Measurements from ENCODE around the gene TMEM184B.

TMEM184B gene

GRCh38 chr22:38246046-38246658 is 26.7 kb downstream of the TMEM184B start:
- TF ChIP-seq ZFX (IDR thresholded peaks at IDR 0.05; ENCODE audit: borderline replicate concordance) (no peak), CTCF (IDR thresholded peaks at IDR 0.05) (no peak)
- no peak overlapping the region for H3K27ac ChIP-seq

GRCh38 chr22:38244106-38244505 is 28.7 kb downstream of the TMEM184B start:
- no peak overlapping the region for H3K27ac ChIP-seq
- TF ChIP-seq CTCF (IDR thresholded peaks at IDR 0.05), result no peak

- no peak overlapping the region for H3K27ac ChIP-seq
- TF ChIP-seq CTCF (IDR thresholded peaks at IDR 0.05), result no peak
- no peak for TF ChIP-seq ZFX (IDR thresholded peaks at IDR 0.05; ENCODE audit: borderline replicate concordance)
Observed at GRCh38 chr22:38243007-38243765, 29.6 kb downstream of the TMEM184B start.

GRCh38 chr22:38240734-38241252 is 32.0 kb downstream of the TMEM184B start:
- TF ChIP-seq CTCF (IDR thresholded peaks at IDR 0.05), result no peak
- TF ChIP-seq ZFX (IDR thresholded peaks at IDR 0.05; ENCODE audit: borderline replicate concordance), result no peak
- no peak overlapping the region; the same call in 1 of the 2 replicates for H3K27ac ChIP-seq

- H3K27ac ChIP-seq, result no peak overlapping the region
- TF ChIP-seq CTCF (IDR thresholded peaks at IDR 0.05), result 0 out of 2 replicates have a peak, but pooled peaks have one; percentile 8
- TF ChIP-seq ZFX (IDR thresholded peaks at IDR 0.05; ENCODE audit: borderline replicate concordance), result no peak
Observed at GRCh38 chr22:38239101-38239761, 33.6 kb downstream of the TMEM184B start.

- TF ChIP-seq ZFX (IDR thresholded peaks at IDR 0.05; ENCODE audit: borderline replicate concordance), result no peak
- TF ChIP-seq CTCF (IDR thresholded peaks at IDR 0.05), result no peak
- no peak overlapping the region for H3K27ac ChIP-seq
Observed at GRCh38 chr22:38238519-38239071, 34.2 kb downstream of the TMEM184B start.
